OCI-LY7 (cell line): Measurements from ENCODE around the gene GBX2. TPM values are rescaled to one million over a fixed set of nuclear protein-coding genes. Genes with fewer than 3 reads are reported as not detected.

Experiments
- BruUV-seq: library from RNA; stranded (reverse); fragments of 400-500 nt; replicated peaks from 2 replicates; lab custom pipeline; 2021; lab: Mats Ljungman, UMichigan
- CTCF ChIA-PET: fragments of 300-600 bp; sonication (Branson Sonifier 250); formaldehyde crosslinking; loops from one replicate; lab custom pipeline; 2022; ENCODE audit warnings: antibody characterized with exemption; ENCODE audit not compliant: unreplicated experiment; lab: Charles Lee
- POLR2A ChIA-PET: fragments of 300-600 bp; sonication (Branson Sonifier 250); formaldehyde crosslinking; loops from one replicate; lab custom pipeline; 2022; ENCODE audit warnings: antibody characterized with exemption; lab: Charles Lee
- DNase-seq: peaks from one replicate; pipeline ENCODE4 v3.0.0-alpha.2; 2015; ENCODE audit warnings: low spot score
- H2AFZ ChIP-seq: fragments of 200-600 bp; sonication (generic), shearing (Covaris generic); 2 replicates; pipeline ENCODE4 v1.6.1; 2014; ENCODE audit warnings: mild to moderate bottlenecking, antibody characterized with exemption, low read length, moderate library complexity
- H3K27ac ChIP-seq: fragments of 200-600 bp; sonication (generic); 2 replicates; pipeline ENCODE4 v1.5.1; 2014; ENCODE audit warnings: mixed run types, low read depth, mild to moderate bottlenecking, moderate library complexity, low read length, inconsistent platforms; ENCODE audit not compliant: poor library complexity, severe bottlenecking
- H3K36me3 ChIP-seq: fragments of 200-600 bp; sonication (generic); 2 replicates; pipeline ENCODE4 v1.6.1; 2014; ENCODE audit warnings: mild to moderate bottlenecking, antibody characterized with exemption, low read length, moderate library complexity, mixed read lengths; ENCODE audit not compliant: insufficient read depth
- H3K4me1 ChIP-seq: fragments of 200-600 bp; sonication (generic); 2 replicates; pipeline ENCODE4 v1.5.1; 2014; ENCODE audit warnings: mild to moderate bottlenecking, low read length; ENCODE audit not compliant: insufficient read depth, poor library complexity, severe bottlenecking
- H3K4me2 ChIP-seq: fragments of 200-600 bp; sonication (generic); 2 replicates; pipeline ENCODE4 v1.6.1; 2014; ENCODE audit warnings: mild to moderate bottlenecking, low read length
- H3K4me3 ChIP-seq: fragments of 200-600 bp; sonication (generic); 2 replicates; pipeline ENCODE4 v1.5.1; 2014; ENCODE audit warnings: mild to moderate bottlenecking, low read depth, low read length; ENCODE audit not compliant: poor library complexity, severe bottlenecking
- H3K79me2 ChIP-seq: fragments of 200-600 bp; sonication (generic); 2 replicates; pipeline ENCODE4 v1.6.1; 2016; ENCODE audit warnings: low read depth, mild to moderate bottlenecking, low read length, moderate library complexity, mixed read lengths; ENCODE audit not compliant: insufficient read depth
- H3K9me2 ChIP-seq: fragments of 200-600 bp; sonication (generic); 2 replicates; pipeline ENCODE4 v1.6.1; 2016; ENCODE audit warnings: mild to moderate bottlenecking, low read length, mixed read lengths; ENCODE audit not compliant: insufficient read depth
- H3K9me3 ChIP-seq: fragments of 200-600 bp; sonication (generic); 2 replicates; pipeline ENCODE4 v1.6.1; 2014; ENCODE audit warnings: mild to moderate bottlenecking, mixed run types, low read length, mixed read lengths
- H4K20me1 ChIP-seq: fragments of 200-600 bp; sonication (generic); 2 replicates; pipeline ENCODE4 v1.6.1; 2014; ENCODE audit warnings: mild to moderate bottlenecking, antibody characterized with exemption, low read length, moderate library complexity, mixed read lengths; ENCODE audit not compliant: insufficient read depth
- CTCF ChIP-seq: fragments of 200-600 bp; sonication (generic); conservative IDR thresholded peaks from 2 replicates; pipeline ENCODE4 v1.5.1; 2014; ENCODE audit warnings: mild to moderate bottlenecking, antibody characterized with exemption, low read length, moderate library complexity, mixed read lengths
- EZH2phosphoT487 ChIP-seq: fragments of 200-600 bp; sonication (generic); IDR thresholded peaks from 2 replicates; pipeline ENCODE4 v1.6.1; 2018; ENCODE audit warnings: low read depth, borderline replicate concordance, mild to moderate bottlenecking, mixed run types, antibody characterized with exemption, low read length, moderate library complexity, mixed read lengths
- intact Hi-C: fragments of 100-400 bp; cut with micrococcal nuclease; formaldehyde crosslinking; loops from one replicate; pipeline ENCODE4 v1.10.0; 2022; ENCODE audit not compliant: unreplicated experiment
- total RNA-seq, 2 experiments: library from RNA; depleted of rRNA in 1 of 2; stranded (reverse); fragments of >200 nt in 1 of 2; shearing (Covaris generic) in 1 of 2; gene quantifications; 2 replicates each; pipeline ENCODE4 v1.2.3, GENCODE V29; 2014 to 2022

The GBX2 gene
- total RNA-seq, 2 experiments from 2014 or later: not detected

DNA sequence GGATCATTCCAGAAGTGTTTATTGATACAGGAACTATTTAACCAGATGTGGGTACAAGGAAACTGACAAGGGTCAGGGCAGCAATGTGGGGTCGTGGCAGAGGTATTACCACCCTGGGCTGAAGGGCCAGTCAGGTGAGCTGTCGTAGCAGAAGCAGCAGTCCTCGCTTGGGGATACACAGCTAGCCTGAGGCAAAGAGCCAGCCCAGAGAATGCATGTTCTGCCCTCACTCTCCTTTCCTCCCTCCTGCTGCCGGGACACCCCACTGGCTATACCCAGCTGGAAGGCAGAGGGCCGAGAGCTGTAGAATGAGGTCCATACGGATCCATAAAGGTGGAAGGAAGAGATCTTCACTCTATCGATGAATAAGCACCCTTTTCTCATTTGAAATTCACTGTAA lies 32.2 kb upstream of the GBX2 start:
- POLR2A ChIA-PET: interaction anchor here (0.6 to 0.8 kb wide), 2 partner anchors 11 to 303 kb away, joined by 5 to 6 read pairs; no protein-coding TSS in a partner anchor
- Histone ChIP-seq H4K20me1 (no peaks in the 10 kb centered on the region), H3K4me1 (no peaks in the 10 kb centered on the region), H3K79me2 (no peaks in the 10 kb centered on the region), H3K36me3 (no peaks in the 10 kb centered on the region), H3K9me2 (no peaks in the 10 kb centered on the region), H3K4me2 (no peak overlapping the region), H3K9me3 (no peaks in the 10 kb centered on the region), H3K4me3 (no peak overlapping the region), H3K27ac (no peak overlapping the region), H2AFZ (no peak overlapping the region)
- CTCF ChIA-PET: no interaction called here
- TF ChIP-seq CTCF: no peak
- TF ChIP-seq EZH2phosphoT487: no peak
- DNase-seq: no peak
- intact Hi-C loops: no loop called here
- no TSS peak for BruUV-seq

GRCh38 chr2:236196366-236196765 lies 28.2 kb upstream of the GBX2 start:
- ChIA-PET CTCF (no interaction called here), POLR2A (interaction anchor here (0.5 to 0.7 kb wide), 2 partner anchors 152 to 684 kb away, joined by 3 read pairs; no protein-coding TSS in a partner anchor)
- H3K4me1 ChIP-seq: no peaks in the 10 kb centered on the region
- no peaks in the 10 kb centered on the region for H4K20me1 ChIP-seq
- no peak for DNase-seq
- BruUV-seq: no TSS peak
- no peak overlapping the region for H2AFZ ChIP-seq
- no peak overlapping the region for H3K4me2 ChIP-seq
- no peaks in the 10 kb centered on the region for H3K9me3 ChIP-seq
- no peak overlapping the region for H3K27ac ChIP-seq
- H3K4me3 ChIP-seq: no peak overlapping the region
- no peaks in the 10 kb centered on the region for H3K79me2 ChIP-seq
- no peak for TF ChIP-seq CTCF
- no peak for TF ChIP-seq EZH2phosphoT487
- intact Hi-C loops: no loop called here
- no peaks in the 10 kb centered on the region for H3K36me3 ChIP-seq
- no peaks in the 10 kb centered on the region for H3K9me2 ChIP-seq

- Histone ChIP-seq H2AFZ (no peak overlapping the region), H3K36me3 (no peaks in the 10 kb centered on the region), H3K4me3 (no peak overlapping the region), H3K4me2 (no peak overlapping the region), H4K20me1 (no peaks in the 10 kb centered on the region), H3K79me2 (no peaks in the 10 kb centered on the region), H3K9me3 (no peaks in the 10 kb centered on the region), H3K27ac (no peak overlapping the region), H3K9me2 (no peaks in the 10 kb centered on the region), H3K4me1 (no peaks in the 10 kb centered on the region)
- no peak for TF ChIP-seq EZH2phosphoT487
- TF ChIP-seq CTCF: no peak
- ChIA-PET CTCF (no interaction called here), POLR2A (interaction anchor here (0.5 to 0.7 kb wide), 2 partner anchors 151 to 685 kb away, joined by 3 read pairs; no protein-coding TSS in a partner anchor)
- intact Hi-C loops: no loop called here
- DNase-seq: no peak
- no TSS peak for BruUV-seq
These were observed 27.5 kb upstream of the GBX2 start for GRCh38 chr2:236195726-236196125.
